Adrenal gland (tissue), 5 donors: ENCODE results near the gene PDE3A.

Experiments used
- CTCF ChIP-seq, 6 experiments: fragments of 450-650 bp in 4 of 6; fragments of 200-600 bp in 2 of 6; sonication (generic) in 1 of 6; IDR thresholded peaks; 1 replicate in 5 of 6; 2 replicates in 1 of 6; pipeline versions ENCODE4 v1.5.1 to v1.8.0; 2016 to 2021; ENCODE audit warnings: antibody characterized with exemption in 6 of 6, mild to moderate bottlenecking in 2 of 6, moderate library complexity in 1 of 6
- POLR2A ChIP-seq, 2 donors: fragments of 450-650 bp; IDR thresholded peaks; one replicate each; pipeline ENCODE4 v1.6.1; 2017; ENCODE audit warnings: antibody characterized with exemption in 2 of 2, mild to moderate bottlenecking in 2 of 2, moderate library complexity in 1 of 2
- donor health status: DM: no; HTN: no; CAD: no.

DNA sequence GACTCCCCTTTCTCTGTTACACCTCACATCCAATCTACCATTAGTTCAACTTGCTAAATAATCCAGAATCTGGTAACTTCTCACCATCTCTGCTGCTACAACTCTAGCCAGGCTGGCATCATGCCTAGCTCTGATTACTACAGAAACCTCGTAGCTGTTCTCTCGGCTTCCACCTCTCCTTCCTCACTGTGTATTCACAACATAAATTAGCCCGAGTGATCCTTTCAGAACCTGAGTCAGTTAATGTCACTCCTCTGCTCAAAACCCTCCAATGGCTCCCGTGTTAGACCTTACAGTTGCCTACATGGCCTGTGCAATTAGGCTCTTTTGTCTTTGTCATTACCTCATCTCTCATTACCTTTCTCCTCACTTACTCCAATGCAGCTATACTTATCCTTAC is 139.4 kb downstream of the PDE3A start:
- TF ChIP-seq POLR2A (IDR thresholded peaks at IDR 0.05) = no peak
- TF ChIP-seq CTCF (IDR thresholded peaks at IDR 0.05) = no peak
